ENCODE measurements around the gene CIAO2B.

The CIAO2B gene

DNA sequence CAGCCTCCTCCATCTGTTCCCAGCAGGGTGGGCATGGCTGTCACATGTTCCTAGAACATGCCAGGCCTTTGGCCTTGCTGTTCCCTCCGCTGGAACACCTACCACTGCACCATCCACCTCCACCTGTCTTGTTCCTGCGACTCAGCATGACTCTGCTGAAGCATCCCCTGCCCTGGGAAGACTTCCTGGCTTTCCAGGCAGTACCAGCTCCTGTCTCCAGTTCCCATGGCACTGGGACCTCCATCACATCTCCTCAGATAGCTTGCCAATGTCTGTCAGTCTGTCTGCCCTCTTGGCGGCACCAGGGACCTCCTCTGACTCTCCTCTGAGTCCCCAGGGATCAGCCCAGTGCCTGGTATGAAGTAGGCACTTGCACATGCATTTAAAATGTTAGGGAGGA, 38.2 kb downstream of the CIAO2B start:
- DNase-seq (ENCODE audit: low spot score), result no peak
- POLR2A ChIA-PET (ENCODE audit: low non-redundant PET), result no interaction called here
- peak overlapping the region; percentile 70 for H3K27ac ChIP-seq
- CTCF ChIA-PET, result interaction anchor here (0.6 to 2.2 kb wide), 10 partner anchors 8 to 259 kb away, joined by 3 to 23 read pairs (median 7); partner anchors contain the start of gene CDH16
- TF ChIP-seq, protein P1, sequence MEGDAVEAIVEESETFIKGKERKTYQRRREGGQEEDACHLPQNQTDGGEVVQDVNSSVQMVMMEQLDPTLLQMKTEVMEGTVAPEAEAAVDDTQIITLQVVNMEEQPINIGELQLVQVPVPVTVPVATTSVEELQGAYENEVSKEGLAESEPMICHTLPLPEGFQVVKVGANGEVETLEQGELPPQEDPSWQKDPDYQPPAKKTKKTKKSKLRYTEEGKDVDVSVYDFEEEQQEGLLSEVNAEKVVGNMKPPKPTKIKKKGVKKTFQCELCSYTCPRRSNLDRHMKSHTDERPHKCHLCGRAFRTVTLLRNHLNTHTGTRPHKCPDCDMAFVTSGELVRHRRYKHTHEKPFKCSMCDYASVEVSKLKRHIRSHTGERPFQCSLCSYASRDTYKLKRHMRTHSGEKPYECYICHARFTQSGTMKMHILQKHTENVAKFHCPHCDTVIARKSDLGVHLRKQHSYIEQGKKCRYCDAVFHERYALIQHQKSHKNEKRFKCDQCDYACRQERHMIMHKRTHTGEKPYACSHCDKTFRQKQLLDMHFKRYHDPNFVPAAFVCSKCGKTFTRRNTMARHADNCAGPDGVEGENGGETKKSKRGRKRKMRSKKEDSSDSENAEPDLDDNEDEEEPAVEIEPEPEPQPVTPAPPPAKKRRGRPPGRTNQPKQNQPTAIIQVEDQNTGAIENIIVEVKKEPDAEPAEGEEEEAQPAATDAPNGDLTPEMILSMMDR (conservative IDR thresholded peaks at IDR 0.05; ENCODE audit: low read depth), result no peak

DNA sequence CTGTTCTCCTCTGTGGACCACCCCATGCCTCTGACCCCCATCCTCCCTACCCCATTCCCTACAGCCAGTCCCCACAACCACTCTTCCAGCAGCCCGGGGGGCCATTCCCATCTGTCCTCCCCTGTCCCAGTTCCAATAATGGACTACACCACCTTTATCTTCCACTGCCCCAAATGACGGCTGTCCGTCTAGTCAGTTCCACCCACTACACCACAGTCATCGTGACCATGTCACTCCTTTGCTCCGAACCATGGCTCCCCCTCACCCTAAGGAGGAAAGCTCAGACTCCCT, 38.6 kb downstream of the CIAO2B start:
- peak overlapping the region; percentile 70 for H3K27ac ChIP-seq
- ChIA-PET CTCF (interaction anchor here (0.6 to 2.2 kb wide), 24 partner anchors 9 to 461 kb away, joined by 3 to 23 read pairs (median 6); partner anchors contain the start of genes CDH16, CIAO2B and PDP2), POLR2A (ENCODE audit: low non-redundant PET) (no interaction called here)
- no peak for DNase-seq (ENCODE audit: low spot score)
- TF ChIP-seq, protein P1 (conservative IDR thresholded peaks at IDR 0.05; ENCODE audit: low read depth), result no peak

DNA sequence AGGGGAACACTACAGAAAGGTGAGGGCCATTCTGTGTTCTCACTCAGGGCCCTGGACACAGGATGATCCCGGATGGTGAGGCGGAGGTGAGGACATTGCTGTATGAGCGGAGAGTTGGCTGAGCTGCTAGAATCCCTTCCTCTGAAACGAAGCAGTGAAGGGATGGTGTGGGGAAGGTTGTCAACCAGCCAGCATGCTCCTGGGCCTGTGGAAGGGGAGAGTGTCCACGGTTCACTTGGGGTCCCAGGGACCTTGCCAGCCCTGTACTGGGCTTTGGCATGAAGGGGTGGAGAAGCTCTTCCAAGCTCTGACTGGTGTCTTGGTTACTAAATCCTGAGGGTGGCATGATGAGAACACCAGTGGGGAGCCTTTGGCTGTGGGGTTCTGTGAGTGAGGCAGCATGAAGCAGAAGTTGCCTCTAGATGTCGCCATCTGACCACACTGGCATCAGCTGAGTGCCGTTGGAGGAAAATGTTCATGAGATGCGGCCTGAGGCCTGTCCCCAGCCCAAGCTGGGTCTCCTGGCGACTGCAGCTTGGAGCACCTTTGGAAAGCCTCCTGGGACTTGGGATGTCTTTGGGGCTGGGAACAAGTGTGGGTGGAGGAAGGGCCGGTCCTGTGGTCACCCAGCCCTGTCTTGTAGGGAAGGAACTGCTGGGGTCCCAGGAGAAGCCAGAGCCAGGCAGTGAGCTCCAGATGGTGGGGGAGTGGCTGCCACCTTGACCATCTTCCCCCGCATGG, 39.1 kb downstream of the CIAO2B start:
- CTCF ChIA-PET, result interaction anchor here (0.6 to 2.2 kb wide), 29 partner anchors 9 to 461 kb away, joined by 3 to 23 read pairs (median 5); partner anchors contain the start of genes CDH16, CIAO2B and PDP2
- peak; percentile 67 for DNase-seq (ENCODE audit: low spot score)
- POLR2A ChIA-PET (ENCODE audit: low non-redundant PET), result no interaction called here
- H3K27ac ChIP-seq, result peak overlapping the region; percentile 70
- TF ChIP-seq, protein P1 (conservative IDR thresholded peaks at IDR 0.05; ENCODE audit: low read depth), result peak; percentile 87

DNA sequence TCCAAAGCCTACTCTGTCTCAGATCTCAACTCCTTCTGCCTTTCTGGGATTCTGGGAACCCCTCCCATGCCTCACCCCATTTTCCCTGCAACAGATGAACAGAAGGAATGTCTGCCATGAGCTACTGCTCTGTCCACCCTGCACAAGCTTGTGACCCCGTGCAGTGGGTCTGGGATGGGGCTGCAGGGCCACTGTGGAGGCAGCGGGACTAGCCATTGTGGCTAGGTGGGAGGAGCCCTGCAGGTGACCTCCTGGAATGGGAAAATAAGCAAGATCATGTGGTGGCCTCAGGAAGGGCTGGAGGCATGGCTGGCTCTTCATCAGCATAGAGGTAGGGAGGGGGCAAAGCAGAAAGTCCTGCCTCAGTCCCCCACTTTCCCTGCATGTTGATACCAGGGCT, 40.1 kb downstream of the CIAO2B start:
- ChIA-PET CTCF (interaction anchor here (0.6 to 2.2 kb wide), 8 partner anchors 8 to 207 kb away, joined by 3 to 23 read pairs (median 6); partner anchors contain the start of gene CIAO2B), POLR2A (ENCODE audit: low non-redundant PET) (no interaction called here)
- TF ChIP-seq, protein P1 (conservative IDR thresholded peaks at IDR 0.05; ENCODE audit: low read depth), result no peak
- no peak for DNase-seq (ENCODE audit: low spot score)
- peak overlapping the region; percentile 70 for H3K27ac ChIP-seq

DNA sequence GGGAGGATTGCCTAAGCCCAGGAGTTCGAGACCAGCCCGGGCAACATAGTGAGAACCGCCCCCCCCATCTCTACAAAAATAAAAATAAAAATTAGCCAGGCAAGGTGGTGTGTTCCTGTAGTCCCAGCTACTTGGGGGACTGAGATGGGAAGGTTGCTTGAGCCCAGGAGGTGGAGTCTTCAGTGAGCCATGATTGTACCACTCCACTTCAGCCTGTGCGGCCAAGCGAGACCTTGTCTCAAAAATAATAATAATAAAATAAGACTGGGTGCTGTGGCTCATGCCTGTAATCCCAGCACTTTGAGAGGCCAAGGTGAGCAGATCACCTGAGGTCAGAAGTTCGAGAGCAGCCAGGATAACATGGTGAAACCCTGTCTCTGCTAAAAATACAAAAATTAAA, 42.4 kb downstream of the CIAO2B start:
- ChIA-PET POLR2A (ENCODE audit: low non-redundant PET) (no interaction called here), CTCF (no interaction called here)
- TF ChIP-seq, protein P1 (conservative IDR thresholded peaks at IDR 0.05; ENCODE audit: low read depth), result no peak
- no peak overlapping the region for H3K27ac ChIP-seq
- no peak for DNase-seq (ENCODE audit: low spot score)

DNA sequence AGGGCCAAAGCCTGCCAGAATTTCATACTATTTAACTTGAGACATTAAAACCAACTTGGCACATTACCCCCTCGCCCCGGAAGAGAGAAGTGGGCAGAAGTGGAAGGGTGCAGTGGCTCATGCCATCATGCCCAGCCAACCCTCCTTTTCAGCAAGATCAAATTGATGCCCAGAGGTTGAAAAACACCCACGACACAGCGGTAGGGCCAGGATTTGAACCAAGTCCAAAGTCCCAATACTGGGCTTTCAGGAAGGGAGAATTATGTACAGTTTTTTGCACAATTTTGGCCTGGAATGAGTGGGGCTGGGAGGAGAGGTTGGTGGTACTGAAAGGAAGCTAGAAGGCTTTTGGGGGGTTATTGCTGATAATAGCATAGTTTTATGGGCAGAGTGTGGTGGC, 42.8 kb downstream of the CIAO2B start:
- ChIA-PET POLR2A (ENCODE audit: low non-redundant PET) (no interaction called here), CTCF (no interaction called here)
- no peak overlapping the region for H3K27ac ChIP-seq
- TF ChIP-seq, protein P1 (conservative IDR thresholded peaks at IDR 0.05; ENCODE audit: low read depth), result no peak
- no peak for DNase-seq (ENCODE audit: low spot score)

All from RWPE1 (cell line).